HG03135 (cell line): Measurements from ENCODE around the gene SNCAIP.

Source experiments
- ATAC-seq: cut with Tn5 transposase; IDR thresholded peaks from one replicate; pipeline ENCODE4 v1.9.1; 2021; ENCODE audit warnings: mild to moderate bottlenecking, moderate library complexity; ENCODE audit not compliant: unreplicated experiment

The SNCAIP gene

DNA sequence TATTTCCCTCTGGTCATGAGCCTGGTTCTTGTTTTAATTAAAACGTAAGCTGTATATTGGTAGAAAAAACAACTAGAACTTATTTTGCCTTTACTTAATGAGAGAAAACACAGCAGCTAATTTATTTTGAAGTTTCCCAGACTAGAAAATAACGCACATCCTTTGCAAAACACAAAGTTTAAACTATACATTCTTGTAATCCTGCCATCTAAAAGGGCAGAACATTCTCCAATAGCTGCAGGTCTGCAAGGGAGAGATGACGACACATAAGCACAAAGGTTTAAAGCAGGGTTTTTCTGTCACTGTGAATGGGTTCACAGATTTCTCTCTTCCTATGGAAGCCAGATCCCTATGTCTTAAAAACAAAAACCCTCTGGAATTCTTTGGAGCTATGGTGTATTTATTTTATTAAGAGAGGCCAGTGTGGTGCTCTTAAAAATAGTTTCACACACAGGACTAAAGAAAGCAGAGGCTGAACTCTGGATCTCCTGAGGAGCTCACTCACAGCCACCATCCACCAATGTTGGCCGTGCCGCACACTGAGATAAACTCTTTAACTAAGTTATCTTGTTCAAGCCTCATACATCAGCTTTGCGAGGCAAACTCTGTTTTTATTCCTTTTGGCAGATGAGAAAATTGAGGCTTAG is 82.4 kb downstream of the SNCAIP start:
- no peak for ATAC-seq

GRCh38 chr5:122398016-122398415 is 86.0 kb downstream of the SNCAIP start:
- no peak for ATAC-seq

DNA sequence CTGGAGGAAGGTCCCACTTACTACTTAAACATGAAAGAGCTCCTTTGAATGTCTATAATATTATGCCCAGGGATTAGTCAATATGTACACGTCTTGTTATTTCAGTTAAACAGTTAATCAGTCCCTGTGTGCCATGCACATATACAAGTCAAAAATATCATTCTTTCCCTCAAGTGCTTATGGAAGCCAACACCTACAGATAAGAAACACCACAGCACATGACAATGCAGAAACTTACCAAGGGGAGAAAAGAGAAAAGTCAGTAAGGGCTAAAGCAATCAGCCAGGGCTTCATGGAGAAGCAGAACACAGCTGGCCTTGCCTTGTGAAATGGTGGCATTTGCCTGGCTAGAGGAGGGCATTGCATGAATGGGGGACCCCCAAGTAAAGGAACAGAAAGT is 88.3 kb downstream of the SNCAIP start:
- no peak for ATAC-seq

GRCh38 chr5:122400938-122401337 is 88.9 kb downstream of the SNCAIP start:
- ATAC-seq, result no peak

GRCh38 chr5:122401976-122402725 is 90.1 kb downstream of the SNCAIP start:
- ATAC-seq, result no peak

- no peak for ATAC-seq
Measured at GRCh38 chr5:122402955-122403685, 91.1 kb downstream of the SNCAIP start.

DNA sequence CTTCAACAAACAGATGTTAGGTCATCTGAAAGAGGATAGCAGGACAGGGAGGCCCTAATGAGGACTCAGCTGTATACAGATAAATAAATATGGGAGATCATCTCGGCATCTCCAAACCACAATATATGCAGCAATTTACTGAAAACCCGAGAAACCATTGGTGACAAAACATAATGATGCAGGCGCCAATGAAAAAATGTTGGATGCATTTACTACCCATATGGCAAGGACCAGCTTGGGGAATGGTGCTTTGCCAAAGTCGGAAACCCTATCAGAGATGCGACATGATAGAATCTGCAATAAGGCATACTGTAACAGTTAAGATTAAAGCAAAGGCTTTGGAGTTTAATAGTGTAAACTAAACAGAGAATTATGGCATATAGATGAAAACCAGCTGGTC is 92.0 kb downstream of the SNCAIP start:
- no peak for ATAC-seq

GRCh38 chr5:122404653-122405362 is 92.8 kb downstream of the SNCAIP start:
- ATAC-seq, result no peak

DNA sequence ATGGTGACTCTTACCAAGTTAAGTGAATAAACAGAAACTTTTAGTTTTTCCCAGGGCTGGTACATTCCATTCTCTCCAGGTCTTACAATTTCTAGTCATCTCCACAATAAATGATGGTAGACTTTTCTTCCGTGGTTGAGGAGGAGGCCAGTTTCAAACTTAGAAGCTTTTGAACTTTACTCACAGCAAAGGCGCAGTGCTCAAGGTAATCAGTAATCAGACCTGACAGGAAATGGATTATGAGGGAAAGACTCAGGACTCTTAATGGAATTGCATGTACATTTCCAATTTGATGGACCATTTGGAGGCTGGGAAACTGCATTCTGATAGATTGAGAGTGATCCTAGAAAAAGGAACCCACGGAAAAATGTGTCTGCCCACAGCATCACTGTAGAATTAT is 93.7 kb downstream of the SNCAIP start:
- ATAC-seq, result no peak

DNA sequence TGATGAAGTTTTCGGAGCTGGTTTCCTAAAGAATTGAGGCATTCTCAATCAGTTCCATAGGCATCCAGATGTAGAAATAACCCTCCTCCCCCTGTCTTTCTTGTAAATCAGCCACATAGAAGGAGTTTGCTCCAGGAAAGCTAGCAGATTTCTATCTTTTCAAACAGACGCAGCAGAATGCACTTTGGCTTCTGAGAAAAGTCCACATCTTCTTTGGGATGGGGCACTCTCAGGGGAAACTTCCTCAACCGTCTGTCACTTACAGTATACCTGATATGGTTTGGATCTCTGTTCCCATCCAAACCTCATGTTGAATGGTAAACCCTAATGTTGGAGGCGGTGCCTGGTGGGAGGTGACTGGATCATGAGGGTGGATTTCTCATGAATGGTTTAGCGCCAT is 94.1 kb downstream of the SNCAIP start:
- ATAC-seq, result no peak

DNA sequence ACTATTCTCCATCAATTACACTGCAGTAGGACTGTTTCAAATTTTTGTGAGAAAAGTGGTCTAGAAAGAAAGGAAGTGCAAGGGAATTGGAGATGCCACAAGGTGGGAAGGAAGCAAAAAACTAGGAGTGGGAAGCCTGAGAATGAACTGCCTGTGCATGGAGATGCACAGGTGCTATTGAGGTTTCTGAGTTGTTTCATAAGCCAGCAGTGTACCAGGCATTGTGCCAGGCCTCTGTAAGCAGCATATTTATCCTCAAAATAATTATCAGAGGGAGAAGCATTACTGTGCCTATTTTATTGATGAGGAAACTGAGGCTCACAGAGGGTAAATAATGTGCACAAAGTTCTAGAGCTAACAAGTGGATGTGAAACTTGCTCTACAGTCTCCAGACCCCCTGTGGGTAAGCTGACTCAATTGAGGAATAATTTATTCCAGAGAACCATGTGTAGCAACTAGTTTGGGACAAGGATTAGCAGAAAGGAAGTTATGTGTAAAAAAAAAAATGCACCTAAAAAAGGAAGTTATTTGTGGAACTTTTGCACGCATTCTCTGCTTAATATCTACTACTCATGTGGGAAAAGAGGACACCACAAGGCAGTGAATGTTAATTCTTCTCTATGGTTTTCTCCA is 96.7 kb downstream of the SNCAIP start:
- ATAC-seq, result no peak

- ATAC-seq, result no peak
Measured at GRCh38 chr5:122412966-122413365, 100.9 kb downstream of the SNCAIP start.

DNA sequence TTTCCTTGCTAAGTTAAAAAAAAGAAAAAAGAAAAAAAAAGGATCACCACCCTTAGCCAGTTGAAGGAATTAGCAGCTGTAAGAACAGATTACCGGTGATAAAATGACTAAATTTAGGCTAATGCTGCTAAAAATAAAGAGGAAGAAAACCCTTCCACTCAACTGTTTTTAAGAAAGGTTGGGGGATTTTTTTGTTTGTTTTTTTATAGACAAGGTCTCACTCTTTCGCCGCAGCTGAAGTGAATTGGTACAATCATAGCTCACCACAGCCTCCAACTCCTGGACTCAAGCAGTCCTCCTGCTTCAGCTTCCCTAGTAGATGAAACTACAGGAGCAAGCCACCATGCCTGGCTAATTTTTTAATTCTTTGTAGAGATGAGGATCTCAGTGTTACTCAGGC is 101.7 kb downstream of the SNCAIP start:
- no peak for ATAC-seq

- ATAC-seq, result peak; percentile 80
Measured at GRCh38 chr5:122415030-122415800, 103.2 kb downstream of the SNCAIP start.

DNA sequence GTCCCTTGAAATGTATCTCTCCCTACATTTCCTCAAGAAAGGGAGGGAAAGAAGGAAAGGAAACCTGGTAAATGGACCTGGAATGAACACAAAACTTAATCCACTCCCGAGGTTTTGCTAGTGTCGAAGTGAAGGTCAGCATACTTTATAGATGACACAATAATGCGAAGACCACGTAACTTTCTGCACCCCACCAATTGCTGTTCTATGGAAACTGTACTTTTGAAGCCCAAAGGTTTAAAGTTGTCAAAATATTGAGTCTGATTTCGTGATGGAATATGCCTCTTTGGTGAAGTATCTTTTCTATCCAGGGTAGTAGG is 103.7 kb downstream of the SNCAIP start:
- no peak for ATAC-seq

- ATAC-seq, result no peak
Measured at GRCh38 chr5:122419142-122419894, 107.3 kb downstream of the SNCAIP start.

DNA sequence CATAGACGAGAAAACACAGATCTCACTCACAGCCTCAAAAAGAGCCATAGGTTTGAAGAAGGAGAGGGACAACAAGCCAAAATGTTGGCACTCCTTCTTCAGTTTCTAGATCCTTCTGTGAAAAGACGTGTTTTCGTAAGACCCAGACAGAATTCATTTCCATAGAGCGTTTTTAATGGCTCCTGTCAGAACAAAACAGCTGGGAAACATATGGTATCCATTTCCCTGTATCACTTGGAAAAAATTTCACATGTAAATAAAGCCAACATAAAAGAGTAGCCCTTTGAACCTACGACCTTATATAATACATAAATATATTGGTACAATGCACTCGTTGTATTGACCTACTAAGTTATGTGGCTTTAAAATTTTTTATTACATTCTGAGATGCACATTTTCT is 108.1 kb downstream of the SNCAIP start:
- no peak for ATAC-seq

DNA sequence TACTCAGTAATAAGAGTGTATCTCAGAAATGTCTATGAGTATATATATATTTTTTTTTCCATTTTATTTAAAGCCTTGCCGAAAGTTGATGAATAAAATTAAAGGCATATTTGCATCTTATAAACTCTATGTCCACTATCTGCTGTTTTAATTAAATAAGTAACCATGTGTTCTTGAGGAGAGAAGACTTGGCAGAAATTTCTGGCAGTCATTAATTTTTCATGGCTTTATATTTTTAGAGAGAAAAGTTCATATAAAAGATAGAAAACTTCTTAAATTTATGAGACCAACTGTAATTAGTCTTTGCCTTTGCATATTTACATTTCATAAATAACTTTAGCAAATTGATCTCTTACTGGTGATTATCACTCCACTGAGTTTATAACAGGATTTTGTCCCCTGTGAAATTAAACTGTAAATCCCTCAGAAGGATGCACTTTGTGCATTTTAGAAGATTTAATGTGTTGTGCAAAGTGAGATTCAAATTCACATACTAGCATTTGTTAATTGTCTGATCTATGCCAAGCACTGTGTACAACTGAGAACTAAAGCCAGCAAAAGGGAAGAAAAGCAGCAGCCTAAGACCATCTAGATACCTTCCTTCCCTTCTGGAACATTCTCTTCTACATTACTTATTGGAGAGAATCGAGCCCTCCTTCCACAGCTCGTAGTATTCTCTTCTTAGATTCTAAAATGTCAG is 108.7 kb downstream of the SNCAIP start:
- ATAC-seq, result no peak
